Activated CD8-positive, alpha-beta T cell treated with anti-CD3 and anti-CD28 coated beads, Interleukin-2, amount 10 ng/mL, durations not matched to agents 7 days and 5 days (primary cell): ENCODE results near the gene BAG5. TPM values are rescaled to one million over a fixed set of nuclear protein-coding genes. Genes with fewer than 3 reads are reported as not detected.
"Not testable (repeated sequence)": the region's sequence is repeated elsewhere in the genome, so short reads cannot be mapped to it uniquely, and the experiment has no call there.

Source experiments
- ATAC-seq: fragments of 150-1000 bp; cut with Tn5 transposase; one replicate; pipeline ENCODE4 v1.10.0; 2021; ENCODE audit warnings: moderate library complexity
- CTCF ChIA-PET: fragments of 350-600 bp; sonication (Branson Sonifier 250); formaldehyde crosslinking; loops from one replicate; lab custom pipeline; 2021; ENCODE audit warnings: antibody characterized with exemption; lab: Charles Lee
- POLR2A ChIA-PET: fragments of 350-600 bp; sonication (Branson Sonifier 250); formaldehyde crosslinking; loops from one replicate; lab custom pipeline; 2021; ENCODE audit warnings: antibody characterized with exemption; lab: Charles Lee
- DNase-seq: peaks from one replicate; pipeline ENCODE4 v3.0.0-alpha.2; 2020
- H3K27ac Mint-ChIP-seq: one replicate; pipeline ENCODE4 v1.8.0; 2021; ENCODE audit warnings: mild to moderate bottlenecking, mixed read lengths
- H3K27me3 Mint-ChIP-seq: one replicate; pipeline ENCODE4 v1.8.0; 2021; ENCODE audit warnings: low read depth, mixed read lengths
- H3K36me3 Mint-ChIP-seq: one replicate; pipeline ENCODE4 v1.8.0; 2021; ENCODE audit warnings: low read depth, mixed read lengths
- H3K4me1 Mint-ChIP-seq: one replicate; pipeline ENCODE4 v1.8.0; 2021; ENCODE audit warnings: low read depth, mixed read lengths
- H3K4me3 Mint-ChIP-seq: one replicate; pipeline ENCODE4 v1.8.0; 2021; ENCODE audit warnings: mild to moderate bottlenecking, mixed read lengths
- H3K9me3 Mint-ChIP-seq: one replicate; pipeline ENCODE4 v1.8.0; 2022; ENCODE audit warnings: mixed read lengths; ENCODE audit not compliant: insufficient read depth
- total RNA-seq, 2 experiments: library from RNA; stranded (reverse); gene quantifications; one replicate each; pipeline ENCODE4 v1.2.3, GENCODE V29; 2021

Gene BAG5
- total RNA-seq, 2 experiments from 2014 or later = 31.1 to 33.2 TPM

GRCh38 chr14:103530390-103530789 lies 32.1 kb downstream of the BAG5 start:
- H3K36me3 Mint-ChIP-seq = peaks cover 3% of the 10 kb centered on the region
- DNase-seq = peak; percentile 62
- CTCF ChIA-PET = interaction anchor here (1.5 to 2.9 kb wide), 2 partner anchors 12 to 27 kb away, joined by 3 to 15 read pairs; no protein-coding TSS in a partner anchor
- peak overlapping the region; percentile 52 for H3K27ac Mint-ChIP-seq
- H3K27me3 Mint-ChIP-seq = no peaks in the 10 kb centered on the region
- POLR2A ChIA-PET = interaction anchor here (0.6 to 4.1 kb wide), 2 partner anchors 32 to 33 kb away, joined by 3 to 16 read pairs; partner anchors contain the start of genes BAG5 and COA8
- H3K9me3 Mint-ChIP-seq = no peaks in the 10 kb centered on the region
- peak overlapping the region; percentile 95 for H3K4me3 Mint-ChIP-seq
- peaks cover 46% of the 10 kb centered on the region for H3K4me1 Mint-ChIP-seq
- ATAC-seq = no peak

- CTCF ChIA-PET = interaction anchor here (1.5 to 2.9 kb wide), 2 partner anchors 11 to 28 kb away, joined by 3 to 15 read pairs; no protein-coding TSS in a partner anchor
- Mint-ChIP-seq H3K27me3 (no peaks in the 10 kb centered on the region), H3K9me3 (no peaks in the 10 kb centered on the region), H3K27ac (peak overlapping the region; percentile 97), H3K4me3 (peak overlapping the region; percentile 95), H3K4me1 (peaks cover 46% of the 10 kb centered on the region), H3K36me3 (peaks cover 3% of the 10 kb centered on the region)
- ATAC-seq = no peak
- POLR2A ChIA-PET = interaction anchor here (0.6 to 4.1 kb wide), 5 partner anchors 15 to 100 kb away, joined by 3 to 16 read pairs (median 4); partner anchors contain the start of genes BAG5, COA8 and KLC1
- no peak for DNase-seq
Measured at GRCh38 chr14:103529383-103530365, 32.8 kb downstream of the BAG5 start.

- Mint-ChIP-seq H3K36me3 (peaks cover 3% of the 10 kb centered on the region), H3K4me1 (peaks cover 46% of the 10 kb centered on the region), H3K27me3 (peaks cover 4% of the 10 kb centered on the region), H3K9me3 (no peaks in the 10 kb centered on the region), H3K4me3 (peak within 1 kb of the TSS; percentile 95), H3K27ac (peak within 1 kb of the TSS; percentile 97)
- ChIA-PET CTCF (interaction anchor here (0.6 to 2.9 kb wide), 3 partner anchors 10 to 29 kb away, joined by 3 to 15 read pairs (median 3); no protein-coding TSS in a partner anchor), POLR2A (interaction anchor here (0.6 to 4.1 kb wide), 5 partner anchors 16 to 100 kb away, joined by 3 to 16 read pairs (median 4); partner anchors contain the start of genes BAG5, COA8 and KLC1)
- DNase-seq (peak; percentile 81), ATAC-seq (peak; percentile 89)
Measured at GRCh38 chr14:103528587-103529382, 33.7 kb downstream of the BAG5 start, which contains the start of gene TRMT61A. Gene TRMT61A (plus strand): TSS chr14:103529196. CDS start chr14:103529979, 783 bp downstream.

GRCh38 chr14:103528146-103528586 lies 34.3 kb downstream of the BAG5 start:
- ChIA-PET CTCF (interaction anchor here (0.6 to 2.9 kb wide), 3 partner anchors 10 to 29 kb away, joined by 3 to 15 read pairs (median 3); no protein-coding TSS in a partner anchor), POLR2A (interaction anchor here (1.6 to 4.1 kb wide), 3 partner anchors 32 to 101 kb away, joined by 3 to 16 read pairs (median 5); partner anchors contain the start of genes BAG5, COA8 and KLC1)
- ATAC-seq (no peak), DNase-seq (no peak)
- no peaks in the 10 kb centered on the region for H3K9me3 Mint-ChIP-seq
- H3K36me3 Mint-ChIP-seq = peaks cover 3% of the 10 kb centered on the region
- H3K27ac Mint-ChIP-seq = peak overlapping the region; percentile 97
- H3K27me3 Mint-ChIP-seq = peaks cover 10% of the 10 kb centered on the region
- peaks cover 49% of the 10 kb centered on the region for H3K4me1 Mint-ChIP-seq
- peak overlapping the region; percentile 95 for H3K4me3 Mint-ChIP-seq

- Mint-ChIP-seq H3K4me3 (peak overlapping the region; percentile 95), H3K9me3 (no peaks in the 10 kb centered on the region), H3K36me3 (peaks cover 3% of the 10 kb centered on the region), H3K4me1 (peaks cover 49% of the 10 kb centered on the region), H3K27me3 (peaks cover 11% of the 10 kb centered on the region), H3K27ac (peak overlapping the region; percentile 97)
- ChIA-PET CTCF (interaction anchor here (0.6 to 2.9 kb wide), 3 partner anchors 9 to 28 kb away, joined by 3 to 15 read pairs (median 3); no protein-coding TSS in a partner anchor), POLR2A (interaction anchor here (1.6 to 4.1 kb wide), 2 partner anchors 32 to 35 kb away, joined by 3 to 16 read pairs; partner anchors contain the start of genes BAG5 and COA8)
- ATAC-seq = no peak
- no peak for DNase-seq
Measured at GRCh38 chr14:103527408-103528145, 34.9 kb downstream of the BAG5 start.

- DNase-seq (no peak), ATAC-seq (no peak)
- no peak overlapping the region for H3K4me3 Mint-ChIP-seq
- H3K27ac Mint-ChIP-seq = no peak overlapping the region
- CTCF ChIA-PET = interaction anchor here (1.1 kb wide), 1 partner anchor 27 kb away, joined by 3 read pairs; no protein-coding TSS in a partner anchor
- H3K27me3 Mint-ChIP-seq = peaks cover 12% of the 10 kb centered on the region
- H3K9me3 Mint-ChIP-seq = no peaks in the 10 kb centered on the region
- H3K36me3 Mint-ChIP-seq = peaks cover 3% of the 10 kb centered on the region
- POLR2A ChIA-PET = interaction anchor here (1.6 kb wide), 1 partner anchor 33 kb away, joined by 3 read pairs; no protein-coding TSS in a partner anchor
- peaks cover 49% of the 10 kb centered on the region for H3K4me1 Mint-ChIP-seq
Measured at GRCh38 chr14:103526914-103527248, 35.6 kb downstream of the BAG5 start.

GRCh38 chr14:103526247-103526913 lies 36.1 kb downstream of the BAG5 start:
- POLR2A ChIA-PET = no interaction called here
- H3K27me3 Mint-ChIP-seq = peaks cover 12% of the 10 kb centered on the region
- H3K27ac Mint-ChIP-seq = no peak overlapping the region

GRCh38 chr14:103525430-103526246 lies 36.8 kb downstream of the BAG5 start:
- H3K36me3 Mint-ChIP-seq, H3K27ac Mint-ChIP-seq, ATAC-seq, H3K4me3 Mint-ChIP-seq, DNase-seq, CTCF ChIA-PET, POLR2A ChIA-PET, H3K9me3 Mint-ChIP-seq: not testable (repeated sequence)
- Mint-ChIP-seq H3K4me1 (peaks cover 40% of the 10 kb centered on the region), H3K27me3 (peaks cover 12% of the 10 kb centered on the region)

More at GRCh38 chr14:103526247-103526913, 36.1 kb downstream of the BAG5 start:
- no peaks in the 10 kb centered on the region for H3K9me3 Mint-ChIP-seq
- peaks cover 3% of the 10 kb centered on the region for H3K36me3 Mint-ChIP-seq
- CTCF ChIA-PET = no interaction called here
- ATAC-seq (no peak), DNase-seq (no peak)
- H3K4me1 Mint-ChIP-seq = peaks cover 45% of the 10 kb centered on the region
- H3K4me3 Mint-ChIP-seq = no peak overlapping the region

GRCh38 chr14:103524002-103524935 lies 38.2 kb downstream of the BAG5 start:
- no peak for ATAC-seq

More at GRCh38 chr14:103524002-103524935, 38.2 kb downstream of the BAG5 start:
- Mint-ChIP-seq H3K4me3 (no peak overlapping the region), H3K9me3 (no peaks in the 10 kb centered on the region), H3K27me3 (peaks cover 12% of the 10 kb centered on the region), H3K4me1 (peaks cover 32% of the 10 kb centered on the region), H3K27ac (no peak overlapping the region), H3K36me3 (no peaks in the 10 kb centered on the region)
- POLR2A ChIA-PET = no interaction called here
- CTCF ChIA-PET = no interaction called here
- no peak for DNase-seq
